OCI-LY7 (cell line): ENCODE measurements around the gene TPCN2.

Source experiments
- EZH2phosphoT487 ChIP-seq: fragments of 200-600 bp; sonication (generic); IDR thresholded peaks from 2 replicates; pipeline ENCODE4 v1.6.1; 2018; ENCODE audit warnings: low read depth, borderline replicate concordance, mild to moderate bottlenecking, mixed run types, antibody characterized with exemption, low read length, moderate library complexity, mixed read lengths
- TF ChIP-seq, protein P1 (sequence below): fragments of 200-600 bp; sonication (generic); conservative IDR thresholded peaks from 2 replicates; pipeline ENCODE4 v1.5.1; 2014; ENCODE audit warnings: mild to moderate bottlenecking, antibody characterized with exemption, low read length, moderate library complexity, mixed read lengths

GRCh38 chr11:69121621-69122325, 73.0 kb downstream of the TPCN2 start:
- TF ChIP-seq, protein P1, sequence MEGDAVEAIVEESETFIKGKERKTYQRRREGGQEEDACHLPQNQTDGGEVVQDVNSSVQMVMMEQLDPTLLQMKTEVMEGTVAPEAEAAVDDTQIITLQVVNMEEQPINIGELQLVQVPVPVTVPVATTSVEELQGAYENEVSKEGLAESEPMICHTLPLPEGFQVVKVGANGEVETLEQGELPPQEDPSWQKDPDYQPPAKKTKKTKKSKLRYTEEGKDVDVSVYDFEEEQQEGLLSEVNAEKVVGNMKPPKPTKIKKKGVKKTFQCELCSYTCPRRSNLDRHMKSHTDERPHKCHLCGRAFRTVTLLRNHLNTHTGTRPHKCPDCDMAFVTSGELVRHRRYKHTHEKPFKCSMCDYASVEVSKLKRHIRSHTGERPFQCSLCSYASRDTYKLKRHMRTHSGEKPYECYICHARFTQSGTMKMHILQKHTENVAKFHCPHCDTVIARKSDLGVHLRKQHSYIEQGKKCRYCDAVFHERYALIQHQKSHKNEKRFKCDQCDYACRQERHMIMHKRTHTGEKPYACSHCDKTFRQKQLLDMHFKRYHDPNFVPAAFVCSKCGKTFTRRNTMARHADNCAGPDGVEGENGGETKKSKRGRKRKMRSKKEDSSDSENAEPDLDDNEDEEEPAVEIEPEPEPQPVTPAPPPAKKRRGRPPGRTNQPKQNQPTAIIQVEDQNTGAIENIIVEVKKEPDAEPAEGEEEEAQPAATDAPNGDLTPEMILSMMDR = no peak
- TF ChIP-seq EZH2phosphoT487 = no peak
